AG08395 (cell line): ENCODE data around the gene KAT6B.

Experiments
- DNase-seq: peaks from one replicate; pipeline ENCODE4 v3.0.0; 2012; ENCODE audit warnings: mixed read lengths, low spot score

The KAT6B gene

GRCh38 chr10:74922921-74923320 is 96.5 kb downstream of the KAT6B start:
- DNase-seq = no peak

DNA sequence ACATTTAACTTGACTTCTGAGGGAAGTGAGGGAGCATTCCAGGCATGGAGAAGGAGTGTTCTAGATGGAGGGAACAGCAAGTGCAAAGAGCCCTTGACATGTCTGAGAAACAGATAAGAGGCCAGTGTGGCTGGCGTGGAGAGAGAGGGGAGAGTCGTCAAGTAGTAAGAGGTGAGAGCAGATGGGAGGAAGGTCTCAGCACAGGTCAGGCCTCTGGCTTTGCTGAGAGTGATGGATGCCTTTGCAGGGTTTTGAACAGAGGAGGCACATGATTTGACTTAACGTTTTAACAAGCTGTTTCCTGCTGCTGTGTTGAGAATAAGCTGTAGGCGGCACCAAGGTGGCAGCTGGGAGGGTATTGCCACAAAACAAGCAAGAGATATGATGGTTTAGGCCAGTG is 97.2 kb downstream of the KAT6B start:
- DNase-seq = no peak

- DNase-seq = peak; percentile 87
Measured at GRCh38 chr10:74924251-74924963, 98.0 kb downstream of the KAT6B start.

GRCh38 chr10:74925291-74925690 is 98.9 kb downstream of the KAT6B start:
- DNase-seq = no peak

- DNase-seq = no peak
Measured at GRCh38 chr10:74925708-74926107, 99.3 kb downstream of the KAT6B start.

DNA sequence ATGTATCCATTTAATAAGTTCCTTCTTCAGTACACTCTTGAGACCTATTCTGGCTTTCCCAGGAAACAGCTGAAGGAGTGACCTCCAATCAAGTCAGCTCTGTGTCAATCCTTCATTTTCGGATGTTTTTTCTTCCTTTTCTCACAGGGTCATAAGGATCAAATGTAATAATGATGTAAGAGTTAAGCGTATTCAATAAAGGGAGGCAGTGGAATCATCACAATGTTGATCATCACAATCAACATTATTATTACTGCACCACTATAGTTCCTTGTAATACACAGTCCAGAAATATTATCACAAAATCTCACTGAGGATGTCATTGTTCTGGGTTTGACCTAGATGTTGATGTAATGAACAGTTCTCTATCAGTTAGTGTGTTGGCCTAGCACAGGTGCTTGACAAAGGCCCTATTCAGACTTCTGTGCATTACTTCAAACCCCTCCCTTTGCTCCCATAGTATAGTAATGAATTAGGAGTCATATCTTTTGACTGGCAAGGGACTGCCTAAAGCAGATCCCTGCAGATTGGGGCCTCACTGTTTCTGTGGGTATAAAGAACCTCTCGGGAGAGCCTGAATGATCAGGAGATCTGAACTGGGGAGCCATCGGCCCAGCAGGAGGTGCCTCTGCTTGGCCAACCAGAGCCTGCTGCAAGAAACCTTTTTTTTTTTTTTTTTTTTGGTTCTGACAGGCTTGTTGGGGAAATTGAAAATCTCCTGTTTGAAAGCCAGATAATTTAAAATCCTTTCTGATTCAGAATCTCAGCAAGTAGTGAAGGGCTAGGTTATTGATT is 100.6 kb downstream of the KAT6B start:
- no peak for DNase-seq

DNA sequence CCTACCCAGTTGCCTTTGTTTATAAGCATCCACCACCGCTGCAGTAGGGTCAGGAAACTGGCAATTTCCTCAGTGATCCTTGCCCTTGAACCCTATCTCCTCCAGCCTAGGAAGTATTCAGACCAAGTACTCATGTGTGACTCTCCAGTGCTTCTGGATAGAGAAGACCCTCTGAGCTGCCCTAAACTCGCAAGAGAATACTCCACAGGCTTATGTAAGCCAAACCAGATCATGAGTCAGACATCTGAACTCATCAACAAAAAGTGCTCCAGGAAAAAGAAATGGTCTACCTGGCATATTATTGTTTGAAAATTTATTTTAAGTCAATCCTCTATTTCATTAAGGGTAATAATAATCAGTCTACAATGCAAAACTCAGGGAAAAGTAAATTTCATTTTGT is 101.3 kb downstream of the KAT6B start:
- DNase-seq = no peak

GRCh38 chr10:74928742-74929191 is 102.4 kb downstream of the KAT6B start:
- peak; percentile 26 for DNase-seq

DNA sequence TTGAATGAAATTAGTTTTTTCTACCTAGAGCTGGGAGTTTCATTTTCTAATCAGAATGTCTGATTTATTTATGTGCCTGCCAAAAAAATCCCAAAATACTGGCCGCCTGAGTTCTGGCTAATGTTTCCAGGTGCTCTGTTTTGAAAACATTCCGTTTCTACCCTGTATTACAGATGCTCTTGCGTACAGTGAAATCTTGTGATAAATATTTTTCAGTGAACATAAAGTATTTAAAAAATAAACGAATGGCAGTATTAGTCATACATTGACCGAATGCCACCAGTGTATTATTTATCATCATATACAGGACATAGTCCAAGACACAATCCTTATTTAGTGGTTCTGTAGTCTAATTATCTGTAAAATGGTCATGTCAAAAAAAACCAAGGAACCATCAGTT is 102.8 kb downstream of the KAT6B start:
- no peak for DNase-seq

GRCh38 chr10:74930965-74931364 is 104.6 kb downstream of the KAT6B start:
- no peak for DNase-seq

GRCh38 chr10:74932648-74933047 is 106.2 kb downstream of the KAT6B start:
- DNase-seq = no peak

DNA sequence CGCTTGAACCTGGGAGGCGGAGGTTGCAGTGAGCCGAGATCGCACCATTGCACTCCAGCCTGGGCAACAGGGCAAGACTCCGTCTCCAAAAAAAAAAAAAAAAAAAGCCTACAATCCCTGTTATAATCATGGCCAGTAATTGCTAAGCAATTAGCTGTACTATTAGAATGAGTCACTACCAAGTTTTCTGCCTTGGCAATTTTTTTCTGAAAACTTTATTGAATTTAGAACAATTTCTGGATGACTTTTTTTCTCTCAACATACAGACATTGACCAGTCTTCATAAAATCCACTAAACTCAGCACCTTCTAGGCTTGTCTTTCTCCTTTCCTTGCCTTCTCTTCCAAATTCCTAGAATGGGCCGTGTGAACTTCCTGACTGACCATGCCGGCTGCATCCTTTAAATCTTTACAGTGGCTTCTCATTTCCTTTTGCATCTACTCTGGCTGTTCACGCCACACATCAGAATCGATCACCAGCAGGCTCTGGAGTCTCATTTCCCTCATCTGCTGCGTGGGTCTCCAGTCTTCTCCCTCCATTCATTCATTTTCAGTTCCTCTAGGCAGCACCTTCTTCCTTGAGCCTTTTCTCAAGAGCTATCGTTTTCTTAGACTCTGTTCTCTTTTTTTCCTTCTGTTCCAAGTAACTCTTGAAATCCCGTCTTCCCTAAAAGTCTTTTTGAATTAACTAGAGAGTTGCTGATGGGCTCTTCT is 107.9 kb downstream of the KAT6B start:
- no peak for DNase-seq

GRCh38 chr10:74936577-74937265 is 110.3 kb downstream of the KAT6B start:
- peak; percentile 23 for DNase-seq

- DNase-seq = no peak
Measured at GRCh38 chr10:74937266-74937856, 111.0 kb downstream of the KAT6B start.

DNA sequence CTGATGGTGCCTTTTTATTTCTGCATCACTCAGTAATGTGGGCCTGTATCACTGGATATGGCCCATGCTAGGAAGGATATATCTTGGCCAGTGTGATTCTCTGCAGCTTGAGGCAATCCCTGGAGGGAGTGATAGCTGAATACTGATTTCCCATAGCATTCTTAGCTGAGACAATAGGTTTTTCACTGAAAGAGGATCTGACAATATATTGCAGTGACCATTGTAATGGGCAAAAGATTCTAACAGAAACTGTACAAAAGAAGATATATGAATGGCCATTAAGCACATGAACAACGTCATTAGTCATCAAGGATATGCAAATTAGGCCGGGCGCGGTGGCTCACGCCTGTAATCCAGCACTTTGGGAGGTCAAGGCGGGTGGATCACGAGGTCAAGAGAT is 117.8 kb downstream of the KAT6B start:
- DNase-seq = no peak

GRCh38 chr10:74947781-74948401 is 121.5 kb downstream of the KAT6B start:
- no peak for DNase-seq

DNA sequence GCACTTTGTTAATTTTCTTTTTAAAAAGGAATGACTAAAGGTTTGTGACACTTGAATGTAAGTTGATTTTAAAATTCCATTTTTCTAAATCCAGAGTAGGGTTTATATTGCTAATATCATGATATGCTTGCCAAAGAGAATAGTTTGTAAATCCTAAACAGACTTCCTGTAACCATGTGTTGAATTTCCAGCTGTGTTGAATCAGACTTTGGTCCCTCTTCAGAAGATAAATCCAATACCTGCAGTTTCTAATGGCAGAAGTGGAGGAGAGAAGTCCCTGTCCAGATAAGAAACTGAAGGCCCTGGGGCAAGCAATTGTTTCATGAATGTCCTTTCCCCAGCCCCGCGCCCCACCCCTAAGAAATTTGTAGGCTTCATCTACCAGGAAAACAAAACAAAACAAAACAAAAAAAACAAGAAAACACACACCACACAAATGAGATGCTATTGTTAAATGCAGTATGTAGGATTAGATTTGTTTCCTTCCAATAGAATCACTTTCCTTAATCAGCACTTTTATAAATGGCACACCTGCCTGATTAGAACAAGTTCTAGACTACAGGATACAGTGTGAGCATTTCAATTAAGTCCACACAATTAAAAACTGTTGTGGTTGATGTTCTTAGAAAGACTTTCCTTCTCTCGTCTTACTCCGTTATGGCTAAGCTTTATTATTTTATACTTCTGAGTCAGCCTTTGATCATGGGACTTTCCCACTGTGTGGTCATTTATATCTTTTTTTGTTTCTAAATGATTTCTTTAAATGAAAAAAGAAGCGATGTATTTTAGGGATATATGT is 122.8 kb downstream of the KAT6B start:
- DNase-seq = no peak

GRCh38 chr10:74949843-74950765 is 123.7 kb downstream of the KAT6B start:
- peak; percentile 36 for DNase-seq

GRCh38 chr10:74953214-74953613 is 126.8 kb downstream of the KAT6B start:
- DNase-seq = no peak
